ENCODE data around the gene MBOAT7. TPM values are rescaled to one million over a fixed set of nuclear protein-coding genes. Genes with fewer than 3 reads are reported as not detected.
A peak's percentile ranks its signal among the peaks of the same experiment; 100 is the strongest.
"Not testable (repeated sequence)": the region's sequence is repeated elsewhere in the genome, so short reads cannot be mapped to it uniquely, and the experiment has no call there.

The MBOAT7 gene
- total and polyA plus RNA-seq, 4 donors, result 39.0 to 154 (median 73.3) TPM

DNA sequence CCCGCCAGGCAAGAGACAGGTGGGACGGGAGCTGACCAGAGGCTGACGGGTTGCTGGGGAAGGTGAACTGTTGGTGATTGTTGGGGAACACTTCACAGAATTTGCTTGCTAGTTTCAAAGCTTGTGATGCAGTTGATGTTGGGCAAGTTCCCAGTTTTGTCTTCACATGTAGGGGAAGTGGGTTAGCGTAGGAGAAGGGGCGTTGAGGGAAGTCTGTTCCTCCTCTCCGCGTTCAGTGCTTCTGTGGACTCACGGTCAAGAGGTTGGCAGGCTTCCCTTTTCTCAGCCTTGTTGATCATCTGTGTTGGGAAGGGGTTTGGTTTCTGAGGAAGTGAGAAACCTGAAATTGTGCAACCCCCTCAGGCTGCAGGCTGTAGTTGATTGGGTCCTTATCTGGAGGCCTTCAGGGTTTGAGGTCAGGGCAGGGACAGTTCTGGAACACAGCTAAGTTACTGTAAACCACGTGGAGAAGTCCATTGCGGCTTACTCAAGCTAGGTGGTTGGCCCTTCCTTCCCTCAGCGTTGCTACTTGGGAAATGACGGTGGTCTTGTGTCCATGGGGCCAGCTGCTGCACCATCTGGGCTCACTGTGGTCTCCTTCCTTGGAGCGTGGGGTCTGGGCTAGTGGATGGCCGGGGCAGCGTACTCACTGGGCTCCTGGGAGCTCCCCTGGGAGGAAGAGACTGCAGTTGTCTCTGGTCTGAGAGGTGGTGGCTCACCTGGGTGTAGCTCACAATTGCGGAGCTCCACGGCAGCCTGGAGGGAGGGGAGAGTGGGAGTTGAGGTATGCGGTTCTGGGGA is 18.8 kb upstream of the MBOAT7 start:
- ATAC-seq (ENCODE audit: insufficient read depth, low FRiP score), result peak; percentile 67
- peak overlapping the region; percentile 39 to 97 for H3K27ac ChIP-seq (ENCODE audit: low read depth in 1 of 2, low read length in 1 of 2)
- no peaks in the 10 kb centered on the region for H3K9me3 ChIP-seq (ENCODE audit: control insufficient read depth in 4 of 4, insufficient read depth in 3 of 4, low read length in 3 of 4)
- TF ChIP-seq, protein P1, sequence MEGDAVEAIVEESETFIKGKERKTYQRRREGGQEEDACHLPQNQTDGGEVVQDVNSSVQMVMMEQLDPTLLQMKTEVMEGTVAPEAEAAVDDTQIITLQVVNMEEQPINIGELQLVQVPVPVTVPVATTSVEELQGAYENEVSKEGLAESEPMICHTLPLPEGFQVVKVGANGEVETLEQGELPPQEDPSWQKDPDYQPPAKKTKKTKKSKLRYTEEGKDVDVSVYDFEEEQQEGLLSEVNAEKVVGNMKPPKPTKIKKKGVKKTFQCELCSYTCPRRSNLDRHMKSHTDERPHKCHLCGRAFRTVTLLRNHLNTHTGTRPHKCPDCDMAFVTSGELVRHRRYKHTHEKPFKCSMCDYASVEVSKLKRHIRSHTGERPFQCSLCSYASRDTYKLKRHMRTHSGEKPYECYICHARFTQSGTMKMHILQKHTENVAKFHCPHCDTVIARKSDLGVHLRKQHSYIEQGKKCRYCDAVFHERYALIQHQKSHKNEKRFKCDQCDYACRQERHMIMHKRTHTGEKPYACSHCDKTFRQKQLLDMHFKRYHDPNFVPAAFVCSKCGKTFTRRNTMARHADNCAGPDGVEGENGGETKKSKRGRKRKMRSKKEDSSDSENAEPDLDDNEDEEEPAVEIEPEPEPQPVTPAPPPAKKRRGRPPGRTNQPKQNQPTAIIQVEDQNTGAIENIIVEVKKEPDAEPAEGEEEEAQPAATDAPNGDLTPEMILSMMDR (IDR thresholded peaks at IDR 0.05; ENCODE audit: control extremely low read depth, extremely low read depth), result no peak
- peaks cover 22 to 38% (median 29%) of the 10 kb centered on the region in 4 donors for H3K36me3 ChIP-seq (ENCODE audit: control insufficient read depth in 4 of 4, insufficient read depth in 4 of 4, low read length in 4 of 4)
- H3K4me3 ChIP-seq, result no peak overlapping the region
- peak; percentile 74 to 93 (median 82) for DNase-seq
- WGBS, 2 donors, result 29 to 39% methylated on average over 18 of the region's 18 CpGs
- H3K9ac ChIP-seq (ENCODE audit: insufficient read depth in 1 of 2, low read length in 2 of 2), result peak overlapping the region in 1 of 2 donors; percentile 56
- H3K27me3 ChIP-seq (ENCODE audit: control insufficient read depth in 3 of 3, insufficient read depth in 3 of 3, low read length in 2 of 3), result no peaks in the 10 kb centered on the region
- peaks cover 8 to 46% (median 27%) of the 10 kb centered on the region in 5 donors for H3K4me1 ChIP-seq (ENCODE audit: control insufficient read depth in 5 of 5, insufficient read depth in 5 of 5, low read length in 5 of 5)

GRCh38 chr19:54207676-54207982 is 18.2 kb upstream of the MBOAT7 start:
- H3K4me1 ChIP-seq (ENCODE audit: control insufficient read depth in 5 of 5, insufficient read depth in 5 of 5, low read length in 5 of 5), result peaks cover 14 to 52% (median 32%) of the 10 kb centered on the region in 5 donors
- H3K9me3 ChIP-seq (ENCODE audit: control insufficient read depth in 4 of 4, insufficient read depth in 3 of 4, low read length in 3 of 4), result no peaks in the 10 kb centered on the region
- no peak overlapping the region for H3K4me3 ChIP-seq
- peaks cover 27 to 42% (median 34%) of the 10 kb centered on the region in 4 donors for H3K36me3 ChIP-seq (ENCODE audit: control insufficient read depth in 4 of 4, insufficient read depth in 4 of 4, low read length in 4 of 4)
- ATAC-seq (ENCODE audit: insufficient read depth, low FRiP score), result no peak
- H3K27ac ChIP-seq (ENCODE audit: low read depth in 1 of 2, low read length in 1 of 2), result peak overlapping the region in 1 of 2 donors; percentile 97
- no peaks in the 10 kb centered on the region for H3K27me3 ChIP-seq (ENCODE audit: control insufficient read depth in 3 of 3, insufficient read depth in 3 of 3, low read length in 2 of 3)
- 17 to 42% methylated on average over 5 of the region's 5 CpGs for WGBS, 2 donors
- TF ChIP-seq, protein P1 (IDR thresholded peaks at IDR 0.05; ENCODE audit: control extremely low read depth, extremely low read depth), result no peak
- H3K9ac ChIP-seq (ENCODE audit: insufficient read depth in 1 of 2, low read length in 2 of 2), result no peak overlapping the region
- DNase-seq, result no peak

GRCh38 chr19:54207193-54207592 is 17.8 kb upstream of the MBOAT7 start:
- 45 to 64% methylated on average over 21 to 23 of the region's 23 CpGs for WGBS, 2 donors
- not testable (repeated sequence) for H3K9me3 ChIP-seq (ENCODE audit: control insufficient read depth in 4 of 4, insufficient read depth in 3 of 4, low read length in 3 of 4); ATAC-seq (ENCODE audit: insufficient read depth, low FRiP score); H3K27me3 ChIP-seq (ENCODE audit: control insufficient read depth in 3 of 3, insufficient read depth in 3 of 3, low read length in 2 of 3); DNase-seq; H3K9ac ChIP-seq (ENCODE audit: insufficient read depth in 1 of 2, low read length in 2 of 2); H3K4me3 ChIP-seq
- Histone ChIP-seq H3K36me3 (ENCODE audit: control insufficient read depth in 4 of 4, insufficient read depth in 4 of 4, low read length in 4 of 4) (peaks cover 31 to 44% (median 38%) of the 10 kb centered on the region in 4 donors), H3K4me1 (ENCODE audit: control insufficient read depth in 5 of 5, insufficient read depth in 5 of 5, low read length in 5 of 5) (peaks cover 17 to 56% (median 33%) of the 10 kb centered on the region in 5 donors), H3K27ac (ENCODE audit: low read depth in 1 of 2, low read length in 1 of 2) (peak overlapping the region in 1 of 2 donors; percentile 97)

GRCh38 chr19:54206831-54207177 is 17.4 kb upstream of the MBOAT7 start:
- TF ChIP-seq, protein P1 (IDR thresholded peaks at IDR 0.05; ENCODE audit: control extremely low read depth, extremely low read depth), result no peak
- H3K4me1 ChIP-seq (ENCODE audit: control insufficient read depth in 5 of 5, insufficient read depth in 5 of 5, low read length in 5 of 5), result peaks cover 20 to 60% (median 33%) of the 10 kb centered on the region in 5 donors
- no peaks in the 10 kb centered on the region for H3K27me3 ChIP-seq (ENCODE audit: control insufficient read depth in 3 of 3, insufficient read depth in 3 of 3, low read length in 2 of 3)
- peaks cover 31 to 48% (median 39%) of the 10 kb centered on the region in 4 donors for H3K36me3 ChIP-seq (ENCODE audit: control insufficient read depth in 4 of 4, insufficient read depth in 4 of 4, low read length in 4 of 4)
- H3K9ac ChIP-seq (ENCODE audit: insufficient read depth in 1 of 2, low read length in 2 of 2), result no peak overlapping the region
- H3K27ac ChIP-seq (ENCODE audit: low read depth in 1 of 2, low read length in 1 of 2), result peak overlapping the region in 1 of 2 donors; percentile 97
- no peaks in the 10 kb centered on the region for H3K9me3 ChIP-seq (ENCODE audit: control insufficient read depth in 4 of 4, insufficient read depth in 3 of 4, low read length in 3 of 4)
- DNase-seq (no peak), ATAC-seq (ENCODE audit: insufficient read depth, low FRiP score) (no peak)
- H3K4me3 ChIP-seq, result no peak overlapping the region
- 72 to 83% methylated on average over 13 of the region's 13 CpGs for WGBS, 2 donors

Data from lung (tissue), 12 donors.